ENCODE data around the gene TELO2.

DNA sequence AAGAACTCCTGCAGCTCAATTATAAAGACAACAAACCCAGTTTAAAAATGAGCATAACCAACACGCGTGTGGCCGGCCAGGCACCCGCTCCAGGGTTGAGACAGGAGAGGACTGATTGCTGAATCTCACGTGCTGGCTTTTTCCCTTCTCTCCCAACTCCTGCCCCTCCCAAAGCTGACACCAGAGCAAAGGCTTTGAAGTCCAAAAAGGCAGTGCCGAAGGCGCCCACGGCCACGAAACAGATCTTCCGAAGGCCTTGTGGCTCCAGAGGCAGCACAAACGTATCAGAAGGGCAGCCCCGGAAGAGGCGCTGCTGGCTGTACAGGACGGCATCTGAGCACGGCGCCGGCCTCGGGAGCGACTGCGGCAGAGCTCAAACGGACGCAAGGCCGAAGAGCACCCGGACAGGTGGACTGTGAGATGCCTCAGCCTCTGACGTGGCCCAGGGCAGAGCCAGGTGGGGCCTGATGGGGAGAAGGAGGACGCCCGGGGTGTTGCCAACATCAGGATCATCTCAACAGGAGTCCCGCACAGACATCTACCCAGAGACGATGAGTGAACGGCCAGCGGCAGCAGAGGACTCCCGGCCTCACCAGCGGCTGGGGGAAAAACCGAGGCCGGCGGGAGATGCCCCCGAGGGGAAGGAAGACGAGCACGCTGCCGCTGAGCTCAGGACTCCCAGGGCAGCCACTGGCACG, 28.8 kb upstream of the TELO2 start:
- TF ChIP-seq, protein P1, sequence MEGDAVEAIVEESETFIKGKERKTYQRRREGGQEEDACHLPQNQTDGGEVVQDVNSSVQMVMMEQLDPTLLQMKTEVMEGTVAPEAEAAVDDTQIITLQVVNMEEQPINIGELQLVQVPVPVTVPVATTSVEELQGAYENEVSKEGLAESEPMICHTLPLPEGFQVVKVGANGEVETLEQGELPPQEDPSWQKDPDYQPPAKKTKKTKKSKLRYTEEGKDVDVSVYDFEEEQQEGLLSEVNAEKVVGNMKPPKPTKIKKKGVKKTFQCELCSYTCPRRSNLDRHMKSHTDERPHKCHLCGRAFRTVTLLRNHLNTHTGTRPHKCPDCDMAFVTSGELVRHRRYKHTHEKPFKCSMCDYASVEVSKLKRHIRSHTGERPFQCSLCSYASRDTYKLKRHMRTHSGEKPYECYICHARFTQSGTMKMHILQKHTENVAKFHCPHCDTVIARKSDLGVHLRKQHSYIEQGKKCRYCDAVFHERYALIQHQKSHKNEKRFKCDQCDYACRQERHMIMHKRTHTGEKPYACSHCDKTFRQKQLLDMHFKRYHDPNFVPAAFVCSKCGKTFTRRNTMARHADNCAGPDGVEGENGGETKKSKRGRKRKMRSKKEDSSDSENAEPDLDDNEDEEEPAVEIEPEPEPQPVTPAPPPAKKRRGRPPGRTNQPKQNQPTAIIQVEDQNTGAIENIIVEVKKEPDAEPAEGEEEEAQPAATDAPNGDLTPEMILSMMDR (IDR thresholded peaks at IDR 0.05; ENCODE audit: low read depth, low read length) = no peak
- no peak for TF ChIP-seq EZH2phosphoT487 (IDR thresholded peaks at IDR 0.05; ENCODE audit: low read depth)
